Measurements from ENCODE around the gene RPL9. TPM values are rescaled to one million over a fixed set of nuclear protein-coding genes. Genes with fewer than 3 reads are reported as not detected.

RPL9 gene
- total RNA-seq, 1 experiment from 2014 or later = 1,657 TPM

GRCh38 chr4:39450618-39451017, 8.1 kb downstream of the RPL9 start:
- Histone ChIP-seq H2AFZ (ENCODE audit: low read depth, low read length, poor library complexity, severe bottlenecking) (no peak overlapping the region), H3K27me3 (ENCODE audit: insufficient read depth, low read length) (no peaks in the 10 kb centered on the region), H3K79me2 (ENCODE audit: insufficient read depth, low read length) (peaks cover 33% of the 10 kb centered on the region), H3K9me2 (ENCODE audit: insufficient read depth) (no peaks in the 10 kb centered on the region), H3K9me3 (ENCODE audit: control insufficient read depth in 1 of 2, insufficient read depth in 1 of 2, low read depth in 1 of 2, low read length in 2 of 2) (no peaks in the 10 kb centered on the region), H3K27ac (ENCODE audit: low read depth, low read length) (no peak overlapping the region), H3K36me3 (ENCODE audit: control insufficient read depth in 1 of 2, insufficient read depth in 2 of 2, low read length in 2 of 2) (peaks cover 40 to 50% of the 10 kb centered on the region in 2 experiments), H3K4me1 (ENCODE audit: control insufficient read depth in 1 of 2, insufficient read depth in 2 of 2, low read length in 2 of 2) (no peaks in the 10 kb centered on the region), H3K4me3 (replicated peaks in 1 of 2; ENCODE audit: low read depth in 1 of 2, low read length in 2 of 2) (no peak overlapping the region), H4K20me1 (ENCODE audit: insufficient read depth) (peaks cover 52% of the 10 kb centered on the region; the same call in 1 of the 2 replicates), H3K4me2 (ENCODE audit: low read length) (no peak overlapping the region), H3K9ac (ENCODE audit: low read length) (no peak overlapping the region)
- ChIA-PET POLR2A (no interaction called here), RAD21 (ENCODE audit: low non-redundant PET in 1 of 2, low total read pairs in 2 of 2, uncharacterized antibody in 2 of 2, unreplicated experiment in 2 of 2) (no interaction called here), CTCF (no interaction called here)
- peak; percentile 22 for TF ChIP-seq POLR2AphosphoS5 (IDR thresholded peaks at IDR 0.05; ENCODE audit: low read depth, low read length)
- no peak for TF ChIP-seq CEBPB (IDR thresholded peaks at IDR 0.05; ENCODE audit: low read depth)
- no peak for ATAC-seq
- intact Hi-C loops (cut with micrococcal nuclease) = loop anchor here (5.0 kb wide), 1 partner anchor 548 kb away; no protein-coding TSS in a partner anchor
- DNase-seq (ENCODE audit: low read depth, low spot score) = no peak
- no TSS peak for BruUV-seq (replicated peaks)

GRCh38 chr4:39446842-39447573, 11.7 kb downstream of the RPL9 start:
- TF ChIP-seq EGR1 (IDR thresholded peaks at IDR 0.05; ENCODE audit: low read depth) = no peak
- no peak for TF ChIP-seq SIN3A (IDR thresholded peaks at IDR 0.05; ENCODE audit: low read depth)
- no peak for TF ChIP-seq POLR2A (IDR thresholded peaks at IDR 0.05; ENCODE audit: borderline replicate concordance, extremely low read depth, insufficient read depth, insufficient read length)
- no peak for TF ChIP-seq JUND (IDR thresholded peaks at IDR 0.05)
- no peak for TF ChIP-seq FOSL1 (IDR thresholded peaks at IDR 0.05; ENCODE audit: low read depth)
- TF ChIP-seq EZH2phosphoT487 (IDR thresholded peaks at IDR 0.05; ENCODE audit: borderline replicate concordance) = no peak
- TF ChIP-seq CBX3 (IDR thresholded peaks at IDR 0.05; ENCODE audit: low read depth) = no peak
- TF ChIP-seq EZH2 (IDR thresholded peaks at IDR 0.05) = no peak
- no peak for TF ChIP-seq SRF (IDR thresholded peaks at IDR 0.05; ENCODE audit: low read depth)
- TF ChIP-seq ZNF274 (IDR thresholded peaks at IDR 0.05; ENCODE audit: low read depth, low read length) = no peak
- TF ChIP-seq ZFX (IDR thresholded peaks at IDR 0.05) = no peak
- TF ChIP-seq POLR2AphosphoS5 (IDR thresholded peaks at IDR 0.05; ENCODE audit: low read depth, low read length) = no peak; the same call in 1 of the 2 replicates
- no peak for TF ChIP-seq CTCF (IDR thresholded peaks at IDR 0.05 in 2 of 3, conservative IDR thresholded peaks at IDR 0.05 in 1 of 3; ENCODE audit: borderline replicate concordance in 1 of 3, insufficient read depth in 1 of 3, low read depth in 2 of 3, low read length in 2 of 3)
- TF ChIP-seq SP1 (IDR thresholded peaks at IDR 0.05; ENCODE audit: low read depth) = no peak
- no peak for TF ChIP-seq CEBPB (IDR thresholded peaks at IDR 0.05; ENCODE audit: low read depth)
- TF ChIP-seq ELF1 (IDR thresholded peaks at IDR 0.05; ENCODE audit: borderline replicate concordance, low read depth) = no peak
- TF ChIP-seq ZBTB33 (IDR thresholded peaks at IDR 0.05; ENCODE audit: extremely low read depth, insufficient replicate concordance, low read length) = no peak
- Histone ChIP-seq H3K27me3 (ENCODE audit: insufficient read depth, low read length) (no peaks in the 10 kb centered on the region), H3K79me2 (ENCODE audit: insufficient read depth, low read length) (peaks cover 1% of the 10 kb centered on the region), H3K9me2 (ENCODE audit: insufficient read depth) (no peaks in the 10 kb centered on the region), H3K4me3 (replicated peaks in 1 of 2; ENCODE audit: low read depth in 1 of 2, low read length in 2 of 2) (no peak overlapping the region), H3K9me3 (ENCODE audit: control insufficient read depth in 1 of 2, insufficient read depth in 1 of 2, low read depth in 1 of 2, low read length in 2 of 2) (no peaks in the 10 kb centered on the region), H3K4me2 (ENCODE audit: low read length) (no peak overlapping the region), H3K4me1 (ENCODE audit: control insufficient read depth in 1 of 2, insufficient read depth in 2 of 2, low read length in 2 of 2) (no peaks in the 10 kb centered on the region), H2AFZ (ENCODE audit: low read depth, low read length, poor library complexity, severe bottlenecking) (no peak overlapping the region), H3K36me3 (ENCODE audit: control insufficient read depth in 1 of 2, insufficient read depth in 2 of 2, low read length in 2 of 2) (peaks cover 7 to 14% of the 10 kb centered on the region in 2 experiments), H4K20me1 (ENCODE audit: insufficient read depth) (peaks cover 22% of the 10 kb centered on the region; the same call in 1 of the 2 replicates), H3K9ac (ENCODE audit: low read length) (no peak overlapping the region), H3K27ac (ENCODE audit: low read depth, low read length) (no peak overlapping the region)
- ChIA-PET RAD21 (ENCODE audit: low non-redundant PET in 1 of 2, low total read pairs in 2 of 2, uncharacterized antibody in 2 of 2, unreplicated experiment in 2 of 2) (interaction anchor here in 1 of 2 experiments (0.6 kb wide), 1 partner anchor 233 kb away, joined by 5 read pairs; no protein-coding TSS in a partner anchor), CTCF (no interaction called here), POLR2A (no interaction called here)
- intact Hi-C loops (cut with micrococcal nuclease) = no loop called here
- DNase-seq (ENCODE audit: low read depth, low spot score) = no peak
- no TSS peak for BruUV-seq (replicated peaks)
- peak; percentile 24; the same call in 1 of the 2 replicates for ATAC-seq

All from HCT116 (cell line).